GM18508 (cell line): ENCODE measurements around the gene CYB5B.
A peak's percentile ranks its signal among the peaks of the same experiment; 100 is the strongest.

ENCODE experiments used
- ATAC-seq: cut with Tn5 transposase; IDR thresholded peaks from one replicate; pipeline ENCODE4 v1.9.1; 2021; ENCODE audit warnings: moderate number of reproducible peaks; ENCODE audit not compliant: insufficient read depth, unreplicated experiment

The CYB5B gene, protein sequence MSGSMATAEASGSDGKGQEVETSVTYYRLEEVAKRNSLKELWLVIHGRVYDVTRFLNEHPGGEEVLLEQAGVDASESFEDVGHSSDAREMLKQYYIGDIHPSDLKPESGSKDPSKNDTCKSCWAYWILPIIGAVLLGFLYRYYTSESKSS

DNA sequence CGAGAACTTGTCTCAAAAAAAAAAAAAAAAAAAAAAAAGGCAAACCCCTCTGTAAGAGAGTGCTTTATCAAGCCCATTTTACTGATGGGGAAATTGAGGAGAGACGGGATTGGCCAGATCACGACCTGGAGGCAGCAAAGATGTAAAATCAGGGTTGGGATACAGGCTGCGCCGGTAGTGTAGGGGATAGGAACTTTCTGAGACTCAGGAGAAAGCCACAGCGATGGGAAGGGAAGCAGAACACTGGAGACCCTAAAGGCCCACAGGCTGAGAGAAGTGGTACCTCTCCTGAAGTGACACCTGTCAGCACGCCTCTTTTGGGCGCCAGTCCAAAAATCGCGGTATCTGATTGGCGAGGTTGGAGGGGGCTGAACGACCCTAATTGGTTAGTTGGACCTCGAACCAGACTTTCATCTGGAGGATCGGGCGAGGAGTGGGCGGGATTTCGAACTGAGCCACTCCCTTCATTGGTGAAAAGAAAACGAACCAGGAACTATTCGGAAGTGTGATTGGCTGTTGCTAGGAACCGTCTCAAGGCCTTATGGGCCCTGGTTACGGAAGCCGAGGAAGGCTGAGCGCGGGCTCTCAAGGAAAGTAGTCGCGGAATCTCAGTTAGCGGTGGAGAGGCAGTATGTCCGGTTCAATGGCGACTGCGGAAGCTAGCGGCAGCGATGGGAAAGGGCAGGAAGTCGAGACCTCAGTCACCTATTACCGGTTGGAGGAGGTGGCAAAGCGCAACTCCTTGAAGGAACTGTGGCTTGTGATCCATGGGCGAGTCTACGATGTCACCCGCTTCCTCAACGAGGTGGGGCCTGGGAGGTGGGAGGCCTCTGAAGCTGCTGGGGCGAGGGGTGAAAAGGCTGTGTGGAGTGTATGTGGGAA is at the start of gene CYB5B:
CYB5B (plus strand) TSS at position 567 of the 882 bp plus-strand sequence; CDS start at position 632, 65 bp downstream.
- peak; percentile 84 for ATAC-seq

GRCh38 chr16:69376393-69377059 is 47.9 kb upstream of the CYB5B start:
- ATAC-seq: no peak

GRCh38 chr16:69378036-69378435 is 46.4 kb upstream of the CYB5B start:
- ATAC-seq: no peak

DNA sequence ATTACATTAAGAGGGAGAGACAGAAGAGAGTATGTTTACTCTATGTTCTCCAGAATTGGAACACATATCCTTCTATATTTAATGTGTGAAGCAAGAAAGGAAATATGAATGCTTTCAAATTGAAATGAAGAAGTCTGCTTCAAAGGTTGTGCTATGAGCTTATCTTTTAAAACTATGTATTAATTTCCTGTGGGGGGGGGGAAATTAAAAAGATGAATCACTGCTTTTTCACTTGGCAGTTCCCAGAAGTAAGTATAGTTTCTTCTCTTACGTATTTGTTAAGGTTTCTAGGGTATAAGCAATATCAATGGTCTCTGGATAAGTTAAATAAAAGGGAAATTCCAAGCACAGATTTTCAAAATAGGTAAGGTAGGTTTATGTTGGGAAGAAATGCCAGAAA is 45.7 kb upstream of the CYB5B start:
- no peak for ATAC-seq

- no peak for ATAC-seq
Observed at GRCh38 chr16:69381231-69381630, 43.2 kb upstream of the CYB5B start.

DNA sequence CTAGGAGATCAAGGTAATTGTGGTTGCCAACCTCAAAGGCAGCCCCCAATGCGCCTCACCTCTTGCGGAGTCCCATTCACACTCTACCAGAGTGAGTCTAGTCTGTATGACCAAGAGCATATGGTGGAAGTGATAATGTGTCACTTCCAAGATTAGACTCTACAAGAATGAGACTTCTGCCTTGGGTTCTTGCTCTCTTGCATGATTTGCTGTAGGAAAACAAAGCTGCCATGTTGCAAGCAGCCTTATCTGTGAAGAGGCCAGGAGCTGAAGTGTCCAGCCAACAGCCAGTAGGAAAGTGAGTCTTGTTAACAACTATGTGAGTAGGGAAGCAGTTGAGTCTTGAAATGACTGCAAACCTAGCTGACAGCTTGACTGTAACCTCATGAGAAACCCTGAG is 42.0 kb upstream of the CYB5B start:
- no peak for ATAC-seq

- no peak for ATAC-seq
Observed at GRCh38 chr16:69384974-69385373, 39.4 kb upstream of the CYB5B start.

GRCh38 chr16:69386596-69386995 is 37.8 kb upstream of the CYB5B start:
- ATAC-seq: no peak

GRCh38 chr16:69393898-69394849 is 30.2 kb upstream of the CYB5B start:
- no peak for ATAC-seq

GRCh38 chr16:69395859-69396186 is 28.6 kb upstream of the CYB5B start:
- ATAC-seq: no peak

DNA sequence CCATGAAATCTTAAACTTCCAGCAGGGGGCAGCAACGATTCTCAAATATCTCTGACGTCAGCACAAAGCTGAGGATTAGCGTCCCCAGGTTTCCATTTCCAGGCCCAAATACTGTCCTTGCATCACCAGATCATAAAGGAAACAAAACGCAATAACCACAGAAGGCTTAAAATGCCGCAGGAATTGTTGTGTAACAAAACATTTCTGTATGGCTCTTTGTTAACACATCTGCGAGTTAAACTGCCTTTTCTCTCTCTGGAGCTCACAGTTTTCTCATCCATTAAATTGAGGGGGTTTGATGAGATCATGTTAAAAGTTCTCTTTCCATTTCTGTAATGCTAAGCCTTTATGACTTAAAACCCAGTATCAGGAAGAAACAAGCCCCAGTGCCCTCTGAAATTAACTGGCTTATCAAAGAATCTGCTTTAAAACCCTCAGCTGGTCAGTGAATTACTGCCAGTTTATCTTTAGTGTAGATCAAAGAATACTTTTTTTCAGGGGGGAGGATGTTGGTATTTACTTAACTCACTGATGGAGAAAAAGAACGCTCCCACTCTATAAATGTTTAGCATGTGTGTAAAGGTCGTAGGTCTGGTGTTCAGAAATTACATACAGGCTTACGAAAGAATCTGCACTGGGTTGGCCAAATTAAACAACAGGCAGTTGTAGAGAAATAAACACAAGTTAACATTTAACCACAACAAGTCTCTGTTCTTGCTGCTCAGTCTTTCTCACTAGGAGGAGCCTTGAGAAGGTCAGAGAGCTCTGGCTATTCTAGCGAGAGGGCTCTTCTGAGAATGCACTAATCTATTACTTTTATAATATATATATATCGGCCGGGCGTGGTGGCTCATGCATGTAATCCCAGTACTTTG is 28.0 kb upstream of the CYB5B start:
- no peak for ATAC-seq

- ATAC-seq: no peak
Observed at GRCh38 chr16:69397821-69398521, 26.4 kb upstream of the CYB5B start.

DNA sequence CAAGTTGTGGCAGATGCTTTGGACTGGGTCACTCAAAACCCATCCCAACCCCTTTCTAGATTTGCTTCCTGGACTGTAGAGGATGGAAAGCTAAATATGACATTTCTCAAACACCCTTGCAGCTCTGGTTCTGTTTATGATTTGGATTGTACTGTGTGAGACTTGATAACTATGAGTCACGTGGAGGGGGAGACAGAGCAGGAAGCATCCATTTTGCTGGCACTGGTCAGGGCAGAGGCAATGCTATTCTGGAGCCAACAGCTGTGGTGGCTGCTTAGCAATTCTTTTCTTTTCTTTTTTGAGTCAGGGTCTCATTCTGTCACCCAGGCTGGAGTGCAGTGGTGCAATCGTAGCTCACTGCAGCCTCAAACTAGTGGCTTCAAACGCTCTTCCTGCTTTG is 25.1 kb upstream of the CYB5B start:
- no peak for ATAC-seq

DNA sequence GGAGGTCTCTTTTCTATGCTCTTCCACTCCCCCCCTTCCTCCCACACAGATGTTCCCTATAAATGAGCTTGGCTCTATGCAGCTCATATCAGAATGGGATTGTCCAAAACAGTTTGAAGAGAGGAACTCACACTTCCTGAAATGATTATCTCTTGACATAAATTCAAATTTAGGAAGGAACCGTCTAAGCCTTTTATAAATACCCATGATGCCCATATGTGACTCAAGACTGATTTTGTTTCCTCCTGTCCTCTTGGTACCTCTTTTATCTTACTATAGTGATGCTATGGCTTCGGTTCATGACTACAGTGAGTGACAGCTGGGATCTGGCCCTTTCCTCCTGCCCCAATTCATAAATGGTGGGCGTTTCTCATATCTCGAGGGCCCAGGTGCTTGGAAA is 22.0 kb upstream of the CYB5B start:
- no peak for ATAC-seq

DNA sequence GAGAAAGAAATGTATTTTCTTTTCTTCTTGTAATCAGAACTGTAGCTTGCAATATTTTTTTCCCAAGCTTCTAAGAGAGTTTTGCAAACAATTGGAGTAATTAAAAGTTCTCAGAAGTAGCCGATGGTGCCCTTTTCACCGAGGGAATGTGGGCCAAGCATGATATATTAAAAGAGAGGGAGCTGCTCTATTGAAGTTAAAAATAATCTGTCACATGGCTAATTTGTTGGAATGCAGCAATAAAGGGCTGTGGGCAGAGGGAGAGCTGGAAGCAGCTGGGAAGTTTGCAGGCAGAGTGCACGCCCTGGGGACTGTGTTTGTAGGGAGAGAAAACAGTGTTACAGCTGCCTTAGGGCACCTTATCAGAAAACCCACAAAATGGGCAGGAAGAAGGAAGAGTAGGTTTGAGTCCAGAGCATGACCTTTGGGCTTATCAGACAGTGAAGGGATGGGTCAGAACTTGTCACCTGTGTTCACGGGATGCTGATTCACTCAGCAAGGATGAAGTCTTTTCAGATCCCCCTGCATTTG is 20.1 kb upstream of the CYB5B start:
- no peak for ATAC-seq

DNA sequence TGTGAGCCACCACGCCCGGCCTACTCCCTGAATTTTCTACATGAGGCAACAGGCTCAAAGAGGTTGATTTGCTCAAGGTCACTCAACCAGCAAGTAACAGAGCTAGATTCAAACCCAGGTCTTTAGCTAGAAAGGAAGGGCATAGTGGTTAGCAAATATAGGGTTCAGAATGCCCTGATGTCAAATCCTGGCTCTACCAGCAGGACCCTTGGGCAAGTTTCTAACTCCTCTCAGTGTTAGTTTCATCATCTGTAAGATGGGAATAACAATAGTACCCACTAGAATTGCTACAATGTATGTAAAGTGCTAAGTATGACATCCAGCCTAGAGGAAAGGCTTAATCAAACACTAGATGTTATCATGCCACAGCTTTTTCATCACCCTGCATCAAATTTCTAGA is 19.1 kb upstream of the CYB5B start:
- ATAC-seq: no peak

DNA sequence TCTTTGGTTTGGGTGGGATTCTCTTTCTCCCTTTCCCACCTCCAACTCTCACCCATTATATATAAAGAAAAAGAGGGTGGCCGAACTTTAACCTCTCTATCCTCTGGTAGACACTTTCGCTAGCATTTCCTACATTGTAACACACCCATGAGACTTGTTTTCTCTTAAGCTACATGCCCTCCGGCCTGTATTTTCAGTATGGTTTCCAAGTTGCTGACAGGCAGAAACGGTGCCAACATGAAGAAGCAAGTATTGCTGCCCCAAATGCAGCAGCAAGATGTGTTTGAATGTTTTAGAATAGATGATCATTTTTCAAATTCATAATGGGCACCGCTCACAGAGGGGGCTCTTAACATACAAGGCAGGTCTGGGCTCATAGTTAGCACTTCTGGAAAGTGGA is 18.7 kb upstream of the CYB5B start:
- no peak for ATAC-seq

GRCh38 chr16:69406780-69407331 is 17.6 kb upstream of the CYB5B start:
- no peak for ATAC-seq
